Colon (tissue), 2 donors: Measurements from ENCODE around the gene KCNE4.
"Not testable (repeated sequence)": the region's sequence is repeated elsewhere in the genome, so short reads cannot be mapped to it uniquely, and the experiment has no call there.

Experiments used
- FAIRE-seq: peaks from 2 replicates; lab custom pipeline; 2012; peaks lifted over from hg19 to GRCh38; lab: Jason Lieb, UNC
- donor health status: control.
- donor health status: control.

The KCNE4 gene

DNA sequence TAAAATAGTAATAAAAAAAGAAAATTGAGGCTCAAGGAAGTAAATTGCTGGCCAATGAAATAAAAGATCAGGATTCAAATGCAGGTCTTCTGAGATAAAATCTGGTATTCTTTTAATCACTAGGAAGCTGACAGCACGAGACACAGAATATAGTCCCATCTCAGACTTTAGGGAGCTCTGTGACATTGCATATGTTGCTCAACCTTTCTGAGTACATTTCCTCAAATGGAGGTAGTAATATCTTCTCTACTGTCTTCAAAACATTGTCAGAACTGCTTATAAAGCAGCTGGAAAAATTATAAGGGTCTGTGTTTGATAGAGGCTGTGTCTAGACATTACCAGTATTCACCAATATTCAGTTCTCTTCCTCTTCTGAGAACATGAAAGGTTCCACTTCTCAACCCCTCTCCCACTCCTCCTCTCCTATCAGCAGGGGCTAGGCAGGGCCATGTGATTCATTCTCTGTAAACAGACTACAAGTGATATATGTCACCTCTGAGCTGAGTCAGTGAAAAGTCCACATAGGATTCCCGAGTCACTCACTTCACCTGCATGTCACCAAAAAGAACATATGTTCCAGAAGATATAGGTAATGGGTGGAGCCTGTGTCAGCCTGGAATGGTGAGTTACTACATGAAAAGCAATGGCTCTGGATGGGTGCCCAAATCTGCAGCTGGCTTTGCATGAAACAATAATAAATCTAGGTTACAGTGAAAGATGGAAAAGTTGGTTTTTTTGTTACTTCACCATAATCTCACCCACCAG, 7.1 kb downstream of the KCNE4 start:
- no peak for FAIRE-seq

DNA sequence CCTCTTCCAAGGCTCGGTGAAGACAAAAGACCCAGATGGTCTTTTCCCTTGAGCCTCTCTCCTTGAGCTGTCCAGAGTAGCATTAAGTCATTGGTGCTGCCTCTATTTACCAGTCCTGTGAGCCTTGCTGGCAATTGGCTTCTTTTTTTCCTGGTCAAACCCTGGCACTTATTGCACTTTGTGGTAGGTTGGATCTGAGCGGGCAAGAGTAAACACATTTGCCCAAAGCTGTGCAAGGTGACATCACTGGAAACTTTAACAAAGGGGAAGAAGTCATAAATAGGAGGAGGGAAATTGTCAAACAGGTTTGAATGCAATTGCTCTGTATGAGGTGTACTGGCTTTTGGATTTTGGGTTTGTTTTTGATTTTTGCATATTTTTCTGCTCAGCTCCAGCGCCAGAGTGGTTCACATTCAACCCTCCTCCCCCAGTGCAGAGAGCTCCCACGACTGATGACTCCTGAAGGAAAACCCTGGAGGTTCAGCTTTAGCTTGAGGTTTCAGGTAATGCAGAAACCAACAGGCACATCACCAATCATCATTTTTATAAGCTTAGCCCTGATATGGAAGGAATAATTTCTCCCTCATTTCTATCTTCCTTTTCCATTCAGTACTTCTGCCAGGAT, 8.3 kb downstream of the KCNE4 start:
- no peak for FAIRE-seq

DNA sequence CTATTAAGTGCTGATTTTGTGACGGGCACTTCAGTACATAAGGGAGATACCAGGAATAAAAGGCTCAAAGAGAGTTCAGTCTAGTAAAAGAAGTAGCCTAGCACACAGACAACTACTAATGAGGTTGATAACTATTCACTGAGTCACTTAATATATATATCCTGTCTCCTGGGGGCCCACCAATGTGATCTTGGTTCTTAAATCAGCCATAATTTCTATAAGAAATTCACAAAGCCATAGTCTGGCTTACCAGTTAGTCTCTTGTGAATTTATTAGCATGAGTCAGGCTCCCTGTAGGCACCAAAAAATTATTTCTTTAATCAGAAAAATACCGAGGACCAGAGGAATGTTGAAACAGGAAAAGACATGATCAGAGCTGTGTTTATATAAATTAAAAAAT, 10.4 kb downstream of the KCNE4 start:
- FAIRE-seq, result no peak

DNA sequence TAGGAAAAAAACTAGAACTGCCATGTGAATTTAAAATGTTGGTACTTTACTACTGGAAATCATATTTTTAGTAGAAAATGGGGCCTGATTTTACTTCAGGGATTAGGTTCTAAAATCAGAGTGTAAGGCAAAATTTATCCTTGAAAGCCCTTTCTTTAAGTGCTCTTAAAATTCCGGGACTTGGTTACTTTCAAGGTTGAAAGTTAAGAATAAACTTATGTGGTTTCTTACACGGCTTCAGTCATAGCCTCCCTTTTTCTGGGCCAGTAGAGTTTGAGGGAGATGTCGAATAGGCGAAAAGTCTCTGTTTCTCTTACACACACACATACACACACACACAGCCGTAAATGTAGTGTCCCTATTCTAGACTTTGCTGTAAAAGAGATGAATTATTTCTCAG, 13.1 kb downstream of the KCNE4 start:
- FAIRE-seq, result no peak

DNA sequence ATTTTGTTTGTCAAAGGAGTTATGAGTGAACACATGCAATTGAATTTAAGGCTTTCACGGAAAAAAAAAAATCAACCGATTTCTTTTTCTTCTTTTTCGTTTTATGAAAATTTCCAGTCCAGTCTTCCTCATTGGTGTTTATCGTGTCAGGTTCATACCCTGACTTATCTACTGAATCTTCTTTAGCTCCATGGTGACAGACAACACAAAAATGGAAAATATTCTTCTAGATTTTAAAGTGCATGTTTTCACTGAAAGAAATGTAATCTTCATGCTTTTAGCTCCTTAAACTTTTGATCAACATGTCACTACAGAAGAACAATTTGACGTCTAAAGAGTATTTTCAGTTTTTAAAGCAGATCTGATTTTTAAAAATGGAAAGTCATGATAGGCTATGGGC, 14.7 kb downstream of the KCNE4 start:
- FAIRE-seq, result no peak

DNA sequence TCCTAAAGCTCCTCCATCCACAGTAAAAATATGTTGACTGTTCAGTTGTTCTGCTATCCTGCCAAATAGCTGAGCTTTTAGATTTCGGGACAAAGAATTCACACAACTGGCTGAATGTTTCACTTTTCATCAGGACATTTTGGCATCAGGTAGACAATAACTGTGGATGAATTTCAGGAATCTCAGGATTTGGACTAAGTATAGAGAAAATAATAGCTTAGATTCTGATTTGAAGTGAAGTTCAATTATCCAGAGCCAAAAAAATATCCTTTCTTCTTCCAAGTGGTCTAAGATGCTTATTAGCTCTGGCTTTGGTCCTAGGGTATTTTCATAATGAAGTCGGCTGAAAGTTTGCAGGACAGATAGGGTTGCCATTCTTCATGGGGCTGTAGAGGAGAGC, 16.1 kb downstream of the KCNE4 start:
- no peak for FAIRE-seq

DNA sequence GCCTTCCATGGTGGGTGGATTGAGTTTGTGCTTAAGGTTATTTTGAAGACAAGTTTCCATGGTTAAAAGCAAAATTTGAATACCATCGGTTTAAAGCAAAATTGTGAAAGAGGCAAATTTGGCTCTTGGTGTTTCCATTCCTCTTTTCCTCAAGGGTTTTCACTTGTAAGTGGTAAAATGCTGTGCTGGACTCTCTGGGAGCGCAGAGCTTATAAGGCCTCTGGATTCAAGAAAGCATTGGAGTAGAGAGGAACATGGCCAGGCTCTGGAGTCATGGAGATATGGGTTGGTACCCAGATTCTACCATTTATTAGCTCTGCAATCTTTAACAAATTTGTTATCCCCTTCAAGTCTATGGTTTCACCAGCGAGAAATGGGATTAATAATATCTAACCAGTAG, 17.5 kb downstream of the KCNE4 start:
- FAIRE-seq, result no peak

DNA sequence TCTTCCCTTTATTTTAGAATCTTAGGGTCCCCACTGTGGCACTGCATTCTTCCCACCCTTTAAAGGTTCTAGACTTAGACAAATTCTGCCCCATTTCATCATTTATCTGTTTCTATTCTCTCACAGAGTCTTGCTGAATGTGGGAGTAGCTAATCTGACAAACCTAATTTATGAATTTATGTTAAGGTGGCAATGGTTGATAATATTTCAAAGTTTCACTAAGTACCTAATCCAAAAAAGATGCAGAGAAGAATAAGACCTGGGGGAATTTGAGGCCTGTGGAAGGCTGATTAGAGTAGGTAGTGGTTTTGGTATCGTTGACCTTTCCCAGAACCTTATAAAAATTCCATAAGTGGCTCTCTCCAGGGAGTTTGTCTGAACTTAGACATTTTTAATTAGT, 18.0 kb downstream of the KCNE4 start:
- no peak for FAIRE-seq

DNA sequence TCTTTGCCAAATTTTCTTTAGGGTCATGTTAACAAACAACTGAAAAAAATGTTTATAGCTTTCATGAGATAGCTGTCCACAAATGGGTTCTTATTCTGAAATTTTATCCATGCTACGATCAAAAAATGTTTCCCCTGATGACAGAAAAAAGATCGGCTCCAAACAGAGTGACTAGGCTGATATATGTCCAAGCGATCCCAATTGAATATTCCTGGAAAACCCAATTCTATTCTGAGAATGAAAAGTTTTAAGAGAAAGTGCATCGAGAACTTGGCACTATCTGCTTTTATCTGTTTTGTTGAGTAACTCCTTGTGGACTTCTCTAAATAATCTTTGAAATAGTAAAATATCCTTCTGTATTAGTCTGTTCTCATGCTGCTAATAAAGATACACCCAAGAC, 19.1 kb downstream of the KCNE4 start:
- FAIRE-seq, result no peak

DNA sequence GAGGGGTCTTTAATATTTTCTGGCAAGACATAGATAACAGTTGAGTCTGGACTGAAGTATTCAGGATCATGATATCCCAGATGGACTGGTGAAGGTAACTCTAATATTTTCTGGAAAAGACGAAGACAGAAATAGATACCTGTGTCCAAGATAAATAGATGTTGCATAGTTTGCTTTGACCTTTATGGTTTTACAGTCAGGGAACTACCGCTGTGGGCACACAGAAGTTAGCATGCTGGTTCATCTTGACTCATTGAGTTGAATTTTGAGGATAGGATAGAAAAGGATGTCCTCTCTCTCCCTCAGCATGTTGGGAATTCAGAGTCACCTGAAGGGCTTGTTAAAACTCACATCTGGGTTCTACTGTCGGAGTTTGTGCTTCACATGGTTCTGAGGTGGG, 20.8 kb downstream of the KCNE4 start:
- no peak for FAIRE-seq

DNA sequence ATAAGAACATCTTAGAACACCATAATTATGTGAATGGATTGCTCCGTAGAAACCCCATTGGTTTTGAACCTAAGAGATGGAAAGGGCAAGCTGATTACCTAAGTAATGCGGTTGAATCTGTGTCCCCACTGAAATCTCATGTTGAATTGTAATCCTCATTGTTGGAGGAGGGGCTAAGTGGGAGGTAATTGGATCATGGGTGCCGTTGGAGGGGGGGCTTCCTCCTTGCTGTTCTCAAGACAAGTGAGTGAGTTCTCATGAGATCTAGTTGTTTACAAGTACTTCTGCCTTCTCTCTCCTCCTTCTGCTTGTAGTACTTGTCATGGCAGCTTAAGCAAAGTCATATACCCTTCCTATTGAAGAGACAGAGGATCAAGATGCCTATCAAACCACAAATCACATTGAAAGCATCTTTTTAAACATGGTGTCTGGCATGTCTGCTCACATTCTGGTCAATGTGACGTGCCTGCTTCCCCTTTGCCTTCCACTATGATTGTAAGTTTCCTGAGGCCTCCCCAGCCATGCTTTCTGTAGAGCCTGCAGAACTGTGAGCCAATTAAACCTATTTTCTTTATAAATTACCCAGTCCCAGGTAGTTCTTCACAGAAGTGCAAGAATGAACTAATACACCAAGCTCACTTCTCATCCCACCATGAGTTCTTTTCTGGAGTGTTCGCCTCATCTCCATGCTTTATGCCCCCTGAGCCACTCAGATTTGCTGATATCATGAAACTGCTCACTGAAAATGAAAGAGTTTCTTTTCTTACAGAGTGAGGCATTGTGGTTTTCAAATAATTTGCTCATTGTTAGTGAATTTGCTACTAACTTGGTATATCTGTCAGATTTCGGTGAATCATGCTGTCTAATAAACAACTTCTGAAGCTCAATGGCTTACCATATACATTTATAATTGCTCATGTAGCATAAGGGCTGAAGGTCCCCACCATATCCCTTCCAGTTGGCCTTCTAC, 23.6 kb downstream of the KCNE4 start:
- FAIRE-seq, result no peak

DNA sequence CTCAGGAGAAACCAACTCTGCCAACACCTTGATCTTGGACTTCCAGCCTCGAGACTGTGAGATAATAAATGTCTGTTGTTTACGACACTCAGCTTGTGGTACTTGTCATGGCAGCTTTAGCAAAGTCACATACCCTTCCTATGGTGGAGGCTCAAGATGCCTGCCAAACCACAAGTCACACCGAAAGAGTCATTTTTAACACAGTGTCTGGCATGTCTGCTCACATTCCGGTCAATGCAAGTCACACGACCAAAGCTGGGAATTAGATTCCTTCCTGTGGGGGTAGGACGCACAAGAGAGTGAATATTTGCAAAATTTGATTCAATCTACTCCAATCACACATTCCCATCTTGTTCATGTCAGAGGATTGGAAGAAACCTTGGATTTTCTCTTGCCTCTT, 24.6 kb downstream of the KCNE4 start:
- no peak for FAIRE-seq

DNA sequence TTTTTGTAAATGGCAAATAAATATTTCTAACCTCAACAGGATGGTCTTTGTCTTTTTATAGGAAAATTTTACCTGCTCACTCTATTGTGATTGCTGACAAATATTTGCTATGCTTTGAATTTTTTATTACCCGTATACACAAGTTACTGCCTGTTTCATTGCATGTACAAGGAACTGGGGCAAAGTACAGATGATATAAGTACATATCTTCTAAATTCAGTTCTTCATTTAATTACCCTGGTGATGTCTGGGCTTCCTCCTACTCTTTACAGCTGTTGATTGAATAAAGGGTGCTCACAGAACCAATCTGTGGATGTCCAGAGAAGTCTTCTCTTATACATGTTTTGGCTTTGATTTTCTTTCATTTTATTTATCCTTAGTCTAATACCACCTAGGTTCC, 26.5 kb downstream of the KCNE4 start:
- no peak for FAIRE-seq

DNA sequence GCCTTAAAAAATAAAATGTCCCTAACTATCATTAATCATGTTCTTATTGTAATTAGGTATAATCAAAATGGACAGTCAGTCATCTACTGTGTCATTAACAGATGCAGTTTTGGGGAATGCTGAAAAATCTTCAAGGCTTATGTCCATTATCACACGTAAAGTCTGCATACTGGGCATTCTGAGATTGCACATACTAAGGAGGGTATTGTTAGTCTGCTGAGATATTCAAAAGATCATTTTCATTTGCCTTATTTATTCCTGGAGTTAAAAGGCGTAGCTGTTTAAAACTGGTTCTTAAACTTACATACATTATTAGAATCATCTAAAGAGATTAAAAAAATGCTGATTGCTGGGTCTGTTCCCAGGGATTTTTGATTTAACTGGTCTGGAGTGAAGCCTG, 27.4 kb downstream of the KCNE4 start:
- no peak for FAIRE-seq

DNA sequence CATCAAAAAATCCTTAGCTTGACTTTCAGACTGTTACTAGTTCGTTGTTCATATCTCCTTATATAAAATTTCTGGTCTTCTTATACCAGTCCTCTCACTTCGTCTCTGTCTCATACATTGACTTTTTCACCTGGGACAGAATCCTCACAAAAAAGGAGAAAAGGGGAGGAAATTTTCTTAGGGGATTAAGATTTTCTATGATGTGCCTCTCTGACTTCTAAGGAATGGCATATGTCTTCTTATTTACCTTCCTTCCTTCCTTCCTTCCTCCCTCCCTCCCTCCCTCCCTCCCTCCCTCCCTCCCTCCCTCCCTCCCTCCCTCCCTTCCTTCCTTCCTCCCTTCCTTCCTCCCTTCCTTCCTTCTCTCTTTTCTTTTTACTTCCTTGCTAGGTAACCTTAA, 27.9 kb downstream of the KCNE4 start:
- no peak for FAIRE-seq

DNA sequence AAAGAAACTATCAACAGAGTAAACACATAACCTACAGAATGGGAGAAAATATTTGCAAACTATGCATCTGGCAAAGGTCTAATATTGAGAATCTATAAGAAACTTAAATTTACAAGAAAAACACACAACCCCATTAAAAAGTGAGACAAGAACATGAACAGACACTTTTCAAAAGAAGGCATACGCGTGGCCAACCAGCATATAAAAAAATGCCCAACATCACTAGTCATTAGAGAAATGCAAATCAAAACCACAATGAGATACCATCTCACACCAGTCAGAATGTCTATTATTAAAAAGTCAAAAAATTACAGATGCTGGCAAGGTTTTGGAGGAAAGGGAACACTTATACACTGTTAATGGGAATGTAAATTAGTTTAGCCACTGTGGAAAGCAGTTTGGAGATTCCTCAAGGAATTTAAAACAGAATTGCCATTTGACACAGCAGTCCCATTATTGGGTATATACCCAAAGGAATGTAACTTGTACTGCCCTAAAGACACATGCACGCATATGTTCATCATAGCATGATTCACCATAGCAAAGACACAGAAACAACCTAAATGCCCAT, 28.9 kb downstream of the KCNE4 start:
- not testable (repeated sequence) for FAIRE-seq

DNA sequence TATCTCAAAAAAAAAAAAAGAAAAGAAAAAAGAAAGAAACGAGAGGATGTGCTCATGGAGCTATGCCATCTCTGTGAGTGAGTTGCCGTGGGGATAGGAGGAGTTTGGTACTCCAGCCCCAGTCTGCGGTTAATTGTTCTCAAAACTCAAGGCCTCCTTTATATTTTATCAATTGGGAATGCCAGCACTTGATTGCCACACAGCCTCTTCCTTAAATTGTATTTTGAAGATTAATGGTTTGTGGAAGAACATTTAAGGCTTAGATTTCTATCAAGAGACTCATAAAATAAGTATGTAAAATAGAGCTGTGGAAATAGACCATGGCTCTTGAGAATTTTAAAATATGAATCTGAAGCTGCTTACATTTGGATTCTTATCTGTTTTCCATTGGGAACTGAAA, 29.8 kb downstream of the KCNE4 start:
- no peak for FAIRE-seq

DNA sequence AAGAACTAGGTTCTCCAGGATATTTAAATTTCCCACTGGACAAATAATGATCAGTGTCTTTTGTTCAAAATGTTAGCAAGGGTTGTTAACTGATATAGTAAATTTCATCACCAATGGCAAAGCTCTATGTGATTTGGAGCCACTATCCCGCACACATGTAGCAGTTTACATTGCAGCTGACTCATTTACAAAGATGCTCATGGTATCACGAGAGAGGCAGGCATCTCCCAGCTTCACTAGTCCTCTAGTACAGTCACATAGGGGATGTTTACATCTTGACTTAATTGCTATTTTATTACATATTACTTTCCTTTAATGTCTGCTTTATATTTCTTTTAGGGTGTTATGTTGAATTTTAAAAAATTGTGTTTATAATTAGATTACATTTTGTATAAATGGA, 30.7 kb downstream of the KCNE4 start:
- FAIRE-seq, result no peak

DNA sequence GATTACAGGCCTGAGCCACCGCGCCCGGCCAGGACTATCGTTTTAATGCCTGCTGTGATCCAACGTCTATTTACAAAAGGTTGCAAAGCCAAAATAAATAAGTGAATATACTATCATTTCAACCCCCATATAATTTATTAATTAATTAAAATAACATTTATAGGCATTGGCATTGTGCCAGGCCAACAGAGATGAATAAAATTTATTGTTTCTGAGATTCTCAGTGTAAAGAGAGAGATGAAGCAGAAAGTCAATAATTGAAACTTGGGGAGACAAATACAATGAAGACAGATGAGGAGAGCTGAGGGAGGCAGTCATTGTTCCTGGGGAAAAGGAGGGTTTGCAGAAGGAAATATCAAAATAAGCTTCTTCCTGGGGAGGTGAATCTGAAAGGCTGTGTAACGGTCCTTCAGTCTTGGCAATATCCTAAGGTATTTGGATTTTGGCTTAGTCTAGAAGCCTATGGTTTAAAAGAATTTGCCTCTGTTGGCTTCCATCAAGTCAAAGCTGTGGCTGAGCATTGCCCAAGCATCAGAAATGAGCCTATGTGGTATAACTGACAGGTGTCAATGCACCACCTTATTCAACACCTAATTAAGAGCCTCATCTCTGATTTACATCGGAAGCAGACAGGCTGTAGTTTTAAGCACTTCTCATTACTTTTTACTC, 31.5 kb downstream of the KCNE4 start:
- FAIRE-seq, result no peak

DNA sequence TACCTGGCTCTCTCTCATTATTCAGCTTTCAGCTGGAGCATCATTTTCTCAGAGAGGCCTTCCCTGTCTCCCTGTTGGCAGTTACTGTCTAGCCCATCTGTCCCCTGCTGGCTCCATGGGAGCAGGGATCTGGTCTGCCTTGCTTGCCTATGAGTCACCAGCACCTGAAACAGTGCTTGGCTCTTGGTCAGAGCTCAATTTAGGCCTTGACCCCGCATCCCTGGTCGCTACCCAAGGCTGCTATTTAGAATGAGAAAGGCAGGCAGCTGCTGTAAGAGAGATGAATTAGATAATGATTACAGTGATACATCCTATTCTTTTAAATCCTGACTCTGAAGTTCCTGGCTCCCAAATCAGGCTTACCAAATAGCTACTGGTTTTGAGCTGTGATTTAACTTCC, 32.9 kb downstream of the KCNE4 start:
- FAIRE-seq, result no peak

DNA sequence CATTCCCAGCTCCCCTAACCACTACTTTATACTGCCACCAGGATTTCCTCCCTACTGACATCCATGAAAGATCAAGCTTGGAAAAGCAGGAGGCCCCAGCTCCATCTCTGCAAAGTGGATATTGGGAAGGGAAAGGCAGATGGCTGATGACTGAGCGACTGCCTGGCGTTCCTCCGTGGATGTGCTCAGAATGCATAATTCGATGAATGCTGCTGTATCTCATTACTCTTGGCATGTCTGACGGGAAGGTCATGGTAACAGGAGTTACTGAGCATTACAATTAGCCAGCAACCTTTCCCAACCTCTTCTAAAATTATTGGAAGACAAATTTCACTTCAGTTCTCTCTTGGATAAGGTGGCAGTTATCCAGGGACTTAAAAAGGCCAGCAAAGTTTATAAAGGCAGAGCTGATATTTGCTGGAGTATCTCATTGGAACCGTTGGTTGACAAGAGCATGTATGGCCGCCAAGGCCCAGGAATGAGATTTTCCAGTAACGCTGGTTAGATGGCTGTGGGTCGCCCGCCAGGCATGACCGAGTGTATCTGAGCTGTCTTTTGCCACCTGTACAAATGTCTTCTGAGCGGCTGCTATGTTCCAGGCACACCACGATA, 34.5 kb downstream of the KCNE4 start:
- FAIRE-seq, result no peak

DNA sequence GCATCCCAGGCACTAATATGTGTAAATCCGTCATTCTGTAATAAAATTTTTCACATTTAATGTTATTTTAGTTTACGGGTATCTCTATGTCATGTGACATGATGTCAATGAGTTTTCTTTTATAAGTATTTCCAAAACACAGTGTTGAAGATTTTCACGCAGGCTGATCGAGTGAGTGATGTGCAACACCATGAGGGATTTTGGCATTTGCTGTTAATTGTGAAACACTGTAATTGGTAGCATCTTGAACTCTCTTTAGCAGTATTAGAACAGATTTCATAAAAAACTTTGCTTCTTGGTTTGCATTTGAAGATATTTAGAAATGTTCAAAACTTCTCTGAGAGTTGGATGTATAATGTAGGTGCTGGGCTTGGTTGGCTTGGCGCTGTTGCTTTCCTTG, 35.5 kb downstream of the KCNE4 start:
- no peak for FAIRE-seq
